ENCODE results near the gene URI1.

The URI1 gene

DNA sequence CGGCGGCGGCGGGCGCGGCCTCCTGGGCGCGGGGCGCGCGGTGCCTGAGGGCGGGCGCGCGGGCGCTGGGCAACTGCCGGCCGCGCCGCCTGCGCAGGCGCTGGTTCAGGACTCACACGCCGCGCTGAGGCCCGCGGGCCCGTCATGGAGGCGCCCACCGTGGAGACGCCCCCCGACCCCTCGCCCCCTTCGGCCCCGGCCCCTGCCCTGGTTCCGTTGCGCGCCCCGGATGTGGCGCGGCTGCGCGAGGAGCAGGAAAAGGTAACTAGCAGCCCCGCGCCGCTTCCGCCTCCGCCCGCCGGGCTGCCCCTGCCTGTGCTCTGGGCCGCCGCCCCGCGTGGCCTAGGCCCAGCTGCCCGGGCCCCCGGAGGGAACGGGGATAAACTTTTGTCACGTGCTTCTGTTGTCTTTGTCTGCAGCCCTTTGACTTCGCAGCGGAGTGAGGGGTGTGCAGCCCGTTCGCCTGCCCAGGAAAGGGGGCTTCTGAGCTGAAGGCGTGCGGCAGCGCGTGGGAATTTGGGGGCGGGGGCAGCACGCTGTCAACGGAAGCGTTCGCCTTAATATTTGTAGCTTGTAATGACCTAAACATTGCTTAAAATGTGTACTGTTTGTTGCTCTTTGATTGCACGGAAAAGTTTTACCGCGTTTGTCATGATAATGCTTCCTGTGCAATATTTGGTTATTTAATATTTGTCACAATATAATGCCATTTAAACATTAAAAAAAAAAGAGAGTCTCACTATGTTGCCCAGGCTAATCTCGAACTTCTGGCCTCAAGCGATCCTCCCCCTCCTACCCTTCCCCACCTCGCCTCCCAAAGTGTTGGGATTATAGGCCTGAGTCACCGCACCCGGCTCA, 594 bp downstream of the URI1 start:
- peak overlapping the region; percentile 83 for H3K4me3 ChIP-seq (replicated peaks; ENCODE audit: insufficient read depth, low read length)
- H3K27ac ChIP-seq (replicated peaks), result peak overlapping the region; percentile 94
- no peaks in the 10 kb centered on the region for H3K27me3 ChIP-seq (ENCODE audit: insufficient read depth, poor library complexity, severe bottlenecking)
- no peak for TF ChIP-seq SPI1 (IDR thresholded peaks at IDR 0.05; ENCODE audit: borderline replicate concordance, low read depth)
- TF ChIP-seq, protein P1, sequence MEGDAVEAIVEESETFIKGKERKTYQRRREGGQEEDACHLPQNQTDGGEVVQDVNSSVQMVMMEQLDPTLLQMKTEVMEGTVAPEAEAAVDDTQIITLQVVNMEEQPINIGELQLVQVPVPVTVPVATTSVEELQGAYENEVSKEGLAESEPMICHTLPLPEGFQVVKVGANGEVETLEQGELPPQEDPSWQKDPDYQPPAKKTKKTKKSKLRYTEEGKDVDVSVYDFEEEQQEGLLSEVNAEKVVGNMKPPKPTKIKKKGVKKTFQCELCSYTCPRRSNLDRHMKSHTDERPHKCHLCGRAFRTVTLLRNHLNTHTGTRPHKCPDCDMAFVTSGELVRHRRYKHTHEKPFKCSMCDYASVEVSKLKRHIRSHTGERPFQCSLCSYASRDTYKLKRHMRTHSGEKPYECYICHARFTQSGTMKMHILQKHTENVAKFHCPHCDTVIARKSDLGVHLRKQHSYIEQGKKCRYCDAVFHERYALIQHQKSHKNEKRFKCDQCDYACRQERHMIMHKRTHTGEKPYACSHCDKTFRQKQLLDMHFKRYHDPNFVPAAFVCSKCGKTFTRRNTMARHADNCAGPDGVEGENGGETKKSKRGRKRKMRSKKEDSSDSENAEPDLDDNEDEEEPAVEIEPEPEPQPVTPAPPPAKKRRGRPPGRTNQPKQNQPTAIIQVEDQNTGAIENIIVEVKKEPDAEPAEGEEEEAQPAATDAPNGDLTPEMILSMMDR (IDR thresholded peaks at IDR 0.05; ENCODE audit: insufficient read depth, low read length), result no peak
- DNase-seq (ENCODE audit: low read depth in 1 of 2, low spot score in 1 of 2), result peak; percentile 52 to 64

DNA sequence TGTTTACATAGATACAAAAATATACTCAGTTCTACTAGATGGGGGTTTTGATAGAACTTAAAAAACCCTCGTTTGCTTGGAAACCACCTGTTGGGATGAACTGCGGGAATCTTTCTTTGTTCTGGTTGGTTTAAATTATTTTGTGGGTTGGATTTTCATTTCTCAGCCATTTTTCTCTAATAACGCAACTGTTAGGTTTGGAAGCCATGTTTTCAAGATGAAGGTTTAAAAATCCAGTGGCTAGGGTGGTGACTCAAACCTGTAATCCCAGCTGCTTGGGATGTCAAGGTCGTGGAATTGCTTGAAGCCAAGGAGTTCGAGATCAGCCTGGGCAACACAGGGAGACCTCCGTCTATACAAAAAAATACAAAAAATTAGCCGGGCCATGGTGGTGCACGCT, 1.6 kb downstream of the URI1 start:
- Histone ChIP-seq H3K27ac (replicated peaks) (peak overlapping the region; percentile 94), H3K4me3 (replicated peaks; ENCODE audit: insufficient read depth, low read length) (peak overlapping the region; percentile 83), H3K27me3 (ENCODE audit: insufficient read depth, poor library complexity, severe bottlenecking) (no peaks in the 10 kb centered on the region)
- DNase-seq (ENCODE audit: low read depth in 1 of 2, low spot score in 1 of 2), result no peak
- TF ChIP-seq, protein P1 (IDR thresholded peaks at IDR 0.05; ENCODE audit: insufficient read depth, low read length), result no peak
- TF ChIP-seq POLR2AphosphoS5 (IDR thresholded peaks at IDR 0.05; ENCODE audit: low read depth), result no peak
- no peak for TF ChIP-seq SPI1 (IDR thresholded peaks at IDR 0.05; ENCODE audit: borderline replicate concordance, low read depth)
- TF ChIP-seq, protein P2, sequence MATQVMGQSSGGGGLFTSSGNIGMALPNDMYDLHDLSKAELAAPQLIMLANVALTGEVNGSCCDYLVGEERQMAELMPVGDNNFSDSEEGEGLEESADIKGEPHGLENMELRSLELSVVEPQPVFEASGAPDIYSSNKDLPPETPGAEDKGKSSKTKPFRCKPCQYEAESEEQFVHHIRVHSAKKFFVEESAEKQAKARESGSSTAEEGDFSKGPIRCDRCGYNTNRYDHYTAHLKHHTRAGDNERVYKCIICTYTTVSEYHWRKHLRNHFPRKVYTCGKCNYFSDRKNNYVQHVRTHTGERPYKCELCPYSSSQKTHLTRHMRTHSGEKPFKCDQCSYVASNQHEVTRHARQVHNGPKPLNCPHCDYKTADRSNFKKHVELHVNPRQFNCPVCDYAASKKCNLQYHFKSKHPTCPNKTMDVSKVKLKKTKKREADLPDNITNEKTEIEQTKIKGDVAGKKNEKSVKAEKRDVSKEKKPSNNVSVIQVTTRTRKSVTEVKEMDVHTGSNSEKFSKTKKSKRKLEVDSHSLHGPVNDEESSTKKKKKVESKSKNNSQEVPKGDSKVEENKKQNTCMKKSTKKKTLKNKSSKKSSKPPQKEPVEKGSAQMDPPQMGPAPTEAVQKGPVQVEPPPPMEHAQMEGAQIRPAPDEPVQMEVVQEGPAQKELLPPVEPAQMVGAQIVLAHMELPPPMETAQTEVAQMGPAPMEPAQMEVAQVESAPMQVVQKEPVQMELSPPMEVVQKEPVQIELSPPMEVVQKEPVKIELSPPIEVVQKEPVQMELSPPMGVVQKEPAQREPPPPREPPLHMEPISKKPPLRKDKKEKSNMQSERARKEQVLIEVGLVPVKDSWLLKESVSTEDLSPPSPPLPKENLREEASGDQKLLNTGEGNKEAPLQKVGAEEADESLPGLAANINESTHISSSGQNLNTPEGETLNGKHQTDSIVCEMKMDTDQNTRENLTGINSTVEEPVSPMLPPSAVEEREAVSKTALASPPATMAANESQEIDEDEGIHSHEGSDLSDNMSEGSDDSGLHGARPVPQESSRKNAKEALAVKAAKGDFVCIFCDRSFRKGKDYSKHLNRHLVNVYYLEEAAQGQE (IDR thresholded peaks at IDR 0.05; ENCODE audit: insufficient replicate concordance, low read depth), result no peak

DNA sequence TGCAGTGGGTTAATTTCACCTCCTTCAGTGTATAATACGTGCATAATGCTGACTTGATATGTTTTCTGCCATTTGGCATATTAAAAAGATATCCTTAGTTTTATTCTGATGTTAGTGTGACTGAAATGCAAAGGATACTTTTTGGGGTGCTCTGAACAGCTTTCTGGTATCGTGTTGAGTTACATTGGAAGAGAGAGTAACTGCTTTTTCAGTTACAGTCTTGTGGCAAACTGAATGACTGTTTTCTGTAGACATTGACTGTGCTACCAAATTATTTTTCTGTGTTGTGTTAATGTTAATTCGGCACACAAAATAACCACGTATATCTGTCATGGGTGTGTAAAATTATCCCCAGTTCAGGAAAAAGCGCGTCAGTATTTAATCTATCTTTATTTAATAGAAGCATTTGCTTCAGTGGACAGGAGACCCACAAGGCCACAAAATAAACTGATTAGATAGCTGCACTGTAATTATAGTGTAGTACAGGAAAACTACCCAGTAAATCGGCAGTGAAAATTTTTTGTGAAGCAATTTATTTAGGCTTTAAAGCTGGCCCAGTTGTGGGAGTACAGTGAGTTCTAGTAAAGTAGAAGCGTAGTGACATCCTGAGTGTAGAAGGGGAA, 2.5 kb downstream of the URI1 start:
- peak overlapping the region; percentile 13 for H3K4me3 ChIP-seq (replicated peaks; ENCODE audit: insufficient read depth, low read length)

More for the DNA sequence above, 2.5 kb downstream of the URI1 start:
- TF ChIP-seq, protein P2 (IDR thresholded peaks at IDR 0.05; ENCODE audit: insufficient replicate concordance, low read depth), result no peak
- TF ChIP-seq SPI1 (IDR thresholded peaks at IDR 0.05; ENCODE audit: borderline replicate concordance, low read depth) (no peak), GABPA (IDR thresholded peaks at IDR 0.05; ENCODE audit: low read depth) (no peak), POLR2AphosphoS5 (IDR thresholded peaks at IDR 0.05; ENCODE audit: low read depth) (no peak)
- TF ChIP-seq, protein P1 (IDR thresholded peaks at IDR 0.05; ENCODE audit: insufficient read depth, low read length), result no peak
- peak overlapping the region; percentile 15 for H3K27ac ChIP-seq (replicated peaks)
- H3K27me3 ChIP-seq (ENCODE audit: insufficient read depth, poor library complexity, severe bottlenecking), result no peaks in the 10 kb centered on the region
- no peak for DNase-seq (ENCODE audit: low read depth in 1 of 2, low spot score in 1 of 2)
